Measurements from ENCODE around the gene KCNB1.

The KCNB1 gene

DNA sequence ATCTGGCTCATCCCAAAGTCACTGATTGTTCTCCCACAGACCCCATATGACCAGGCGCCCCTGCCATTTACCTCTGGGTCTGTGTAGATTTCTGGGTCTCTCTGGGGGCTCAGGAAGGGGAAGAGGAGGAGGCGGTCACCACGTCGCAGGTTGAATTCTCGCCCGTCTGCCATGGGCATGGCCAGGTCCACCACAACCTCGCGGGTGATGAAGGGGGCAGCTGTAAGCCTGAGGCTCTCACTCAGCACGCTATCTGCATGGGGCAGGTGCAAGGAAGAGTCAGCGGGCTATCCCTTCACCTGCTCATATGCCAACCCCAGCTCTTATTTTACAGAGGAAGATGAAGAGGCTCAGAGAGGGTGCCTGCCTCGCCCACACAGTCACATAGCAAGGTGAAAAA lies 30.5 kb upstream of the KCNB1 start:
- H3K27me3 Mint-ChIP-seq, result peaks cover 12% of the 10 kb centered on the region
- H3K4me1 Mint-ChIP-seq, result peaks cover 5% of the 10 kb centered on the region
- ATAC-seq (replicated peaks; ENCODE audit: extremely low read depth, poor library complexity, severe bottlenecking), result no peak
- H3K27ac Mint-ChIP-seq (ENCODE audit: low read depth), result no peak overlapping the region
- H3K36me3 Mint-ChIP-seq (ENCODE audit: insufficient read depth), result peaks cover 3% of the 10 kb centered on the region
- no peaks in the 10 kb centered on the region for H3K9me3 Mint-ChIP-seq
- H3K4me3 Mint-ChIP-seq, result no peak overlapping the region
- DNase-seq (ENCODE audit: low spot score in 2 of 2), result no peak

- no peak overlapping the region for H3K27ac Mint-ChIP-seq (ENCODE audit: low read depth)
- peaks cover 23% of the 10 kb centered on the region for H3K27me3 Mint-ChIP-seq
- no peak overlapping the region for H3K4me3 Mint-ChIP-seq
Observed at GRCh38 chr20:49511788-49512525, 29.5 kb upstream of the KCNB1 start.

GRCh38 chr20:49510562-49511122 lies 28.2 kb upstream of the KCNB1 start:
- no peak overlapping the region for H3K4me3 Mint-ChIP-seq
- H3K4me1 Mint-ChIP-seq, result peaks cover 5% of the 10 kb centered on the region
- DNase-seq (ENCODE audit: low spot score in 2 of 2) (no peak), ATAC-seq (replicated peaks; ENCODE audit: extremely low read depth, poor library complexity, severe bottlenecking) (no peak)
- H3K27me3 Mint-ChIP-seq, result peaks cover 35% of the 10 kb centered on the region
- H3K36me3 Mint-ChIP-seq (ENCODE audit: insufficient read depth), result peaks cover 3% of the 10 kb centered on the region
- no peaks in the 10 kb centered on the region for H3K9me3 Mint-ChIP-seq
- no peak overlapping the region for H3K27ac Mint-ChIP-seq (ENCODE audit: low read depth)

More at GRCh38 chr20:49511788-49512525, 29.5 kb upstream of the KCNB1 start:
- DNase-seq (ENCODE audit: low spot score in 2 of 2) (no peak), ATAC-seq (replicated peaks; ENCODE audit: extremely low read depth, poor library complexity, severe bottlenecking) (no peak)
- H3K4me1 Mint-ChIP-seq, result peaks cover 5% of the 10 kb centered on the region
- H3K36me3 Mint-ChIP-seq (ENCODE audit: insufficient read depth), result peaks cover 3% of the 10 kb centered on the region
- no peaks in the 10 kb centered on the region for H3K9me3 Mint-ChIP-seq

DNA sequence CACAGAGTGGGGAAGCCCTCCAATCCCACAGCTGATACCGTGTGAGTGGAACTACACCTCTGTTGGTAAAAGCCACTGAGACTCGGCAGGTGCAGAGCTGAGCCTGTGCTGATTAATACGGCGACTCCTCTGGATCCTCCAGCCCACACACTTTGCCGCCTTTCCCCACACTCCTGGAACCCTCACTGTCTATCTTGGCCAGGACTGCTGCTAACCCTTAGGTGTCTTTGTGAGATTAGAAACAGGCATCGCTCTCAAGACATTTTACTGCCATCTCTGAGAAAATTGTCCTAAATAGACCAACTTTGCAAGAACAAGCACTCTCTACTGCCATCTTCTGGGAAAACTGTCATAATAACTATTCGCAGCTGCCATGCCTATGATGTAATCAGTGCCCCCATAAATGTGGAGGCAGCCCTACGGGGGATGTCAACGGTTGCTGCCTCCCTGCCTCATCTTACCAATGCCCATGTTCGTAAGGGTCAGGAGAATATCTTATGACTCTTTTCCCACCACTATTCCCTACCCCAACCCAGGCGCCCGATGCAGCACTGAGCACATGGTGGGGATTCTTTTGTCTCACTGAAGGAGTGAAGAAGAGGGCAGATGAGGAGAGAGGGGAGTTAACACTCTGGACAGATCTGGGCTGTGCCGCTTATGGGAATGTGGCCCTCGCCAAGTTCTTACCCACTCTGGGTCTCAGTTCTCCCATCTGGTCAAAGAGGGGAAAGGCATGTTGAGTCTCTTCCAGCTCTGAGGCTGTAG lies 26.1 kb upstream of the KCNB1 start:
- DNase-seq (ENCODE audit: low spot score in 2 of 2) (no peak), ATAC-seq (replicated peaks; ENCODE audit: extremely low read depth, poor library complexity, severe bottlenecking) (peak; percentile 40)
- Mint-ChIP-seq H3K4me1 (peaks cover 5% of the 10 kb centered on the region), H3K36me3 (ENCODE audit: insufficient read depth) (peaks cover 3% of the 10 kb centered on the region), H3K9me3 (no peaks in the 10 kb centered on the region), H3K4me3 (no peak overlapping the region), H3K27me3 (peaks cover 45% of the 10 kb centered on the region), H3K27ac (ENCODE audit: low read depth) (no peak overlapping the region)

- Mint-ChIP-seq H3K27me3 (peaks cover 53% of the 10 kb centered on the region), H3K4me3 (no peak overlapping the region), H3K4me1 (peaks cover 5% of the 10 kb centered on the region), H3K27ac (ENCODE audit: low read depth) (no peak overlapping the region), H3K9me3 (no peaks in the 10 kb centered on the region), H3K36me3 (ENCODE audit: insufficient read depth) (peaks cover 3% of the 10 kb centered on the region)
- DNase-seq (ENCODE audit: low spot score in 2 of 2) (no peak), ATAC-seq (replicated peaks; ENCODE audit: extremely low read depth, poor library complexity, severe bottlenecking) (no peak)
Observed at GRCh38 chr20:49507741-49508434, 25.4 kb upstream of the KCNB1 start.

GRCh38 chr20:49505518-49505917 lies 23.1 kb upstream of the KCNB1 start:
- Mint-ChIP-seq H3K36me3 (ENCODE audit: insufficient read depth) (peaks cover 3% of the 10 kb centered on the region), H3K4me1 (peaks cover 5% of the 10 kb centered on the region), H3K9me3 (no peaks in the 10 kb centered on the region), H3K27me3 (peaks cover 55% of the 10 kb centered on the region), H3K27ac (ENCODE audit: low read depth) (no peak overlapping the region), H3K4me3 (no peak overlapping the region)
- DNase-seq (ENCODE audit: low spot score in 2 of 2) (no peak), ATAC-seq (replicated peaks; ENCODE audit: extremely low read depth, poor library complexity, severe bottlenecking) (no peak)

DNA sequence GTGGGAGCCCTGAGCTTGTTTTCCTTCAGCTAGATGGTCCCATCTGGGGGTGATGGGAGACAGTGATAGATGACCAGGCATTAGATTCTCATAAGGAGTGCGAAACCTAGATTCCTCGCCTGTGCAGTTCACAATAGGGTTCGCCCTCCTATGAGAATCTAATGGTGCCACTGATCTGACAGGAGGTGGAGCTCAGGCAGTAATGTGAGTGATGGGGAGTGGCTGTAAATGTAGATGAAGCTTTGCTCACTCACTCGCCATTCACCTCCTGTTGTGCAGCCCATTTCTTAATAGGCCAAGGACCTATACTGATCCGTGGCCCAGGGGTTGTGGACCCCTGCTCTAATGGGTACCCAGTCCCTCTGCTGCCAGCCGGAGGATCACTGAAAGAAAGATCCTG lies 20.7 kb upstream of the KCNB1 start:
- Mint-ChIP-seq H3K4me3 (no peak overlapping the region), H3K9me3 (no peaks in the 10 kb centered on the region), H3K36me3 (ENCODE audit: insufficient read depth) (no peaks in the 10 kb centered on the region), H3K27ac (ENCODE audit: low read depth) (no peak overlapping the region), H3K4me1 (no peaks in the 10 kb centered on the region), H3K27me3 (peaks cover 44% of the 10 kb centered on the region)
- ATAC-seq (replicated peaks; ENCODE audit: extremely low read depth, poor library complexity, severe bottlenecking), result no peak
- no peak for DNase-seq (ENCODE audit: low spot score in 2 of 2)

GRCh38 chr20:49501917-49502316 lies 19.4 kb upstream of the KCNB1 start:
- Mint-ChIP-seq H3K4me3 (no peak overlapping the region), H3K4me1 (no peaks in the 10 kb centered on the region), H3K36me3 (ENCODE audit: insufficient read depth) (no peaks in the 10 kb centered on the region), H3K27ac (ENCODE audit: low read depth) (no peak overlapping the region), H3K9me3 (no peaks in the 10 kb centered on the region), H3K27me3 (peaks cover 37% of the 10 kb centered on the region)
- DNase-seq (ENCODE audit: low spot score in 2 of 2) (no peak), ATAC-seq (replicated peaks; ENCODE audit: extremely low read depth, poor library complexity, severe bottlenecking) (no peak)

DNA sequence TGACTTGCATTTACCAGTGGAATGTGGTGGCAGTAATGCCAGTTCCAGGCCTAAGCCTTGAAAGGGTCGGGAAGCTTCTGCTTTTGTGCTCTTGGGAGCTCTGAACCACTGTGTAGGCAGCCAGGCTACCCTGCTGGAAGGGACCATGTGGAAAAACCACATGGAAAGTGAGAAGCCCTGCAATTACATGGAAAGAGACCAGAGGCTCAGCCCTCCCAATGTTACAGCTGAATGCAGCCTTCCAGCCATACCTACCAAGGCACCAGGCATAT lies 14.9 kb upstream of the KCNB1 start:
- H3K27me3 Mint-ChIP-seq, result peaks cover 15% of the 10 kb centered on the region
- H3K4me3 Mint-ChIP-seq, result no peak overlapping the region
- no peak for ATAC-seq (replicated peaks; ENCODE audit: extremely low read depth, poor library complexity, severe bottlenecking)
- H3K4me1 Mint-ChIP-seq, result no peaks in the 10 kb centered on the region
- no peaks in the 10 kb centered on the region for H3K36me3 Mint-ChIP-seq (ENCODE audit: insufficient read depth)
- DNase-seq (ENCODE audit: low spot score in 2 of 2), result no peak
- H3K9me3 Mint-ChIP-seq, result no peaks in the 10 kb centered on the region
- H3K27ac Mint-ChIP-seq (ENCODE audit: low read depth), result no peak overlapping the region

DNA sequence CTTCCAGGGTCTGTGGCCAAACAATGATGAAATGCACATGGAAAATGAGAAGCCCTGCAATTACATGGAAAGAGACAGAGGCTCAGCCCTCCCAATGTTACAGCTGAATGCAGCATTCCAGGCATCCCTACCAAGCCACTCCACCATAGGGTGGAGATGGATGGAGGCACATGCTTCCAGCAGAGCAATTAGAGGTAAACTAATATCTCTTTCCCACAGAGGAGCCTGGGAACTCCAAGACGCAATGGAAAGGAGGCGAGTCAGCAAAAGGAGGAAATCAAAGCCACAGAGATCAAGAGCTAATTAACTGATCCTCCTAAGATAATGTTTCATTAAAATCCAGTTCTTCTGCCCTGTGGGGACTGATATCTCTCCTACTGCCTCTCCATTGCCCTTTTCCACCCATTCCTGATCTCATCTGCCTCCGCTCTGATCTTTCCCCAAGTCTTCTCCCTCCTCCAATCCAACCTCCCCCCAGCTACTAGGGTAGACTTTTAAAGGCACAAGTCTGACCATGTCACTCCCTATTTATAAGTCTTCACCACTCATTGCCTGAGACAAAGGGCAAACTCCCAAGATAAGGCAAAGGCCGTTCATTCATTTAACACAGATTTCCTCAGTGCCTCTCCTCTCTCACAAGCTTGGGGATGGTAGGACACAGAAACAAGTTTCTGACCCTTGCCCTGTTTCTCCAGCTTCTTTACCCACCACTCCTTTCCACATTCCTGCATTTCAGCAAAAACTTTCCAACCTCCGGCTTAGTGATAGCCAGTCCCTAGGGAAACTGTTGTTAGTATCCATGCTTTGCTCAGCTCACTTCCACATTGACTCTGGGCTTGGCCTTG lies 14.3 kb upstream of the KCNB1 start:
- H3K27ac Mint-ChIP-seq (ENCODE audit: low read depth), result no peak overlapping the region

GRCh38 chr20:49496043-49496442 lies 13.6 kb upstream of the KCNB1 start:
- Mint-ChIP-seq H3K4me3 (no peak overlapping the region), H3K27me3 (peaks cover 28% of the 10 kb centered on the region), H3K4me1 (no peaks in the 10 kb centered on the region), H3K9me3 (peaks cover 4% of the 10 kb centered on the region), H3K27ac (ENCODE audit: low read depth) (no peak overlapping the region), H3K36me3 (ENCODE audit: insufficient read depth) (no peaks in the 10 kb centered on the region)
- ATAC-seq (replicated peaks; ENCODE audit: extremely low read depth, poor library complexity, severe bottlenecking) (no peak), DNase-seq (ENCODE audit: low spot score in 2 of 2) (no peak)

More for the DNA sequence above, 14.3 kb upstream of the KCNB1 start:
- Mint-ChIP-seq H3K36me3 (ENCODE audit: insufficient read depth) (no peaks in the 10 kb centered on the region), H3K4me1 (no peaks in the 10 kb centered on the region), H3K4me3 (no peak overlapping the region), H3K9me3 (peaks cover 4% of the 10 kb centered on the region), H3K27me3 (peaks cover 21% of the 10 kb centered on the region)
- DNase-seq (ENCODE audit: low spot score in 2 of 2), result no peak
- no peak for ATAC-seq (replicated peaks; ENCODE audit: extremely low read depth, poor library complexity, severe bottlenecking)

DNA sequence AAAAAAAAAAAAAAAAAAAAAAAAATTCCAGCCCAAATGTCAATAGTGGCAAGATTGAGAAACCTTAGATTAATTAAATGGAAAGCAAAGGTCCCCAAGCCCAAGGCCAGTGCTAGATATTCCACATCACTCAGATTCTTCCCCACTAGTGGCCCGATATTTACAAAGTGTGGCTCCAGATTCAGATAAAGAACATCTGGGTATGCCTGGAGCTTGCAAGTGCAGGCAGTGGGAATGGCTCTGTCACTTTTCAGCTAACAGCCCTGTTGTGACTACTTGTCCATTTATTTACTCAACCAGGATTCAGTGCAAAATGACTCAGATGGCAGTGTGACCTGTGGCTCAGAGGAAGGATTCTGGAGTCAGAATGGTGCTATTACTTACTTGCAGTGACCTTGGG lies 8.2 kb upstream of the KCNB1 start:
- Mint-ChIP-seq H3K36me3 (ENCODE audit: insufficient read depth) (no peaks in the 10 kb centered on the region), H3K27ac (ENCODE audit: low read depth) (no peak overlapping the region), H3K4me3 (no peak overlapping the region), H3K9me3 (peaks cover 11% of the 10 kb centered on the region), H3K27me3 (peaks cover 57% of the 10 kb centered on the region), H3K4me1 (no peaks in the 10 kb centered on the region)
- ATAC-seq (replicated peaks; ENCODE audit: extremely low read depth, poor library complexity, severe bottlenecking) (no peak), DNase-seq (ENCODE audit: low spot score in 2 of 2) (no peak)
